T-helper 1 cell treated with Interleukin-12 subunit alpha and Interleukin-12 subunit beta and Interleukin-4 antibody, amounts not matched to agents 30 μg/mL and 1 μg/mL, for 36 hours (primary cell): ENCODE results near the gene TSPAN33.

Experiments
- H3K27ac Mint-ChIP-seq: one replicate; pipeline ENCODE4 v1.8.0; 2021; ENCODE audit warnings: mild to moderate bottlenecking, mixed read lengths
- H3K27me3 Mint-ChIP-seq: one replicate; pipeline ENCODE4 v1.8.0; 2021; ENCODE audit warnings: low read depth, mixed read lengths
- H3K36me3 Mint-ChIP-seq: one replicate; pipeline ENCODE4 v1.8.0; 2021; ENCODE audit warnings: low read depth, mixed read lengths
- H3K4me1 Mint-ChIP-seq: one replicate; pipeline ENCODE4 v1.8.0; 2021; ENCODE audit warnings: low read depth, mixed read lengths
- H3K4me3 Mint-ChIP-seq: one replicate; pipeline ENCODE4 v1.8.0; 2021; ENCODE audit warnings: mild to moderate bottlenecking, moderate library complexity, mixed read lengths
- H3K9me3 Mint-ChIP-seq: one replicate; pipeline ENCODE4 v1.8.0; 2021; ENCODE audit warnings: mixed read lengths

The TSPAN33 gene

GRCh38 chr7:129122078-129122750, 22.3 kb upstream of the TSPAN33 start:
- peak overlapping the region; percentile 31 for H3K4me3 Mint-ChIP-seq
- peaks cover 22% of the 10 kb centered on the region for H3K9me3 Mint-ChIP-seq
- peaks cover 25% of the 10 kb centered on the region for H3K4me1 Mint-ChIP-seq
- H3K27me3 Mint-ChIP-seq, result peaks cover 8% of the 10 kb centered on the region
- H3K36me3 Mint-ChIP-seq, result peaks cover 11% of the 10 kb centered on the region
- H3K27ac Mint-ChIP-seq, result peak overlapping the region; percentile 78

- peaks cover 11% of the 10 kb centered on the region for H3K36me3 Mint-ChIP-seq
- H3K4me1 Mint-ChIP-seq, result peaks cover 25% of the 10 kb centered on the region
- H3K9me3 Mint-ChIP-seq, result peaks cover 22% of the 10 kb centered on the region
- H3K27me3 Mint-ChIP-seq, result peaks cover 8% of the 10 kb centered on the region
- peak overlapping the region; percentile 31 for H3K4me3 Mint-ChIP-seq
- H3K27ac Mint-ChIP-seq, result peak overlapping the region; percentile 78
Observed at GRCh38 chr7:129122751-129123509, 21.6 kb upstream of the TSPAN33 start.

GRCh38 chr7:129123510-129123857, 21.0 kb upstream of the TSPAN33 start:
- Mint-ChIP-seq H3K4me1 (peaks cover 25% of the 10 kb centered on the region), H3K27ac (peak overlapping the region; percentile 78), H3K27me3 (peaks cover 8% of the 10 kb centered on the region), H3K36me3 (peaks cover 11% of the 10 kb centered on the region), H3K9me3 (peaks cover 22% of the 10 kb centered on the region), H3K4me3 (no peak overlapping the region)

GRCh38 chr7:129126314-129126713, 18.2 kb upstream of the TSPAN33 start:
- Mint-ChIP-seq H3K27me3 (peaks cover 3% of the 10 kb centered on the region), H3K4me1 (peaks cover 25% of the 10 kb centered on the region), H3K4me3 (no peak overlapping the region), H3K9me3 (peaks cover 7% of the 10 kb centered on the region), H3K27ac (no peak overlapping the region), H3K36me3 (peaks cover 1% of the 10 kb centered on the region)

DNA sequence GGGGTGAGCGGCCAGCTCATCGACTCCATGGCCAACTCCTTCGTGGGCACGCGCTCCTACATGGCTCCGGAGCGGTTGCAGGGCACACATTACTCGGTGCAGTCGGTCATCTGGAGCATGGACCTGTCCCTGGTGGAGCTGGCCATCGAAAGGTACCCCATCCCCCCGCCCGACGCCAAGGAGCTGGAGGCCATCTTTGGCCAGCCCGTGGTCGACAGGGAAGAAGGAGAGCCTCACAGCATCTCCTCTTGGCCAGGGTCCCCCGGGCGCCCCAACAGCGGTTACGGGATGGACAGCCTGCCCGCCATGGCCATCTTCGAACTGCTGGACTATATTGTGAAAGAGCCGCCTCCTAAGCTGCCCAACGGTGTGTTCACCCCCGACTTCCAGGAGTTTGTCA, 17.4 kb upstream of the TSPAN33 start:
- H3K36me3 Mint-ChIP-seq, result no peaks in the 10 kb centered on the region
- H3K27me3 Mint-ChIP-seq, result peaks cover 3% of the 10 kb centered on the region
- peaks cover 21% of the 10 kb centered on the region for H3K4me1 Mint-ChIP-seq
- no peak overlapping the region for H3K4me3 Mint-ChIP-seq
- no peaks in the 10 kb centered on the region for H3K9me3 Mint-ChIP-seq
- no peak overlapping the region for H3K27ac Mint-ChIP-seq

DNA sequence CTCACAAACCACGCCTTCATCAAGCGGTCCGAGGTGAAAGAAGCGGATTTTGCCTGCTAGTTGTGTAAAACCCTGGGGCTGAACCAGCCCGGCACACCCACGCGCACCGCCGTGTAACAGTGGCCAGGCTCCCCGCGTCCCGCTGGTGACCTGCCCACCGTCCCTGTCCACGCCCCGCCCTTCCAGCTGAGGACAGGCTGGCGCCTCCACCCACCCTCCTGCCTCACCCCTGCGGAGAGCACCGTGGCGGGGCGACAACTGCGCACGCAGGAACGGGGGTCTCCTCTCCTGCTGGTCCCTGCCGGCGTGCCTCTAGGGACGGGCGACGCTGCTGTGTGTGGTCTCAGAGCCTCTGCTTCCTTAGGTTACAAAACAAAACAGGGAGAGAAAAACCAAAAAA, 16.9 kb upstream of the TSPAN33 start:
- no peak overlapping the region for H3K27ac Mint-ChIP-seq
- H3K4me1 Mint-ChIP-seq, result peaks cover 16% of the 10 kb centered on the region
- no peak overlapping the region for H3K4me3 Mint-ChIP-seq
- H3K9me3 Mint-ChIP-seq, result no peaks in the 10 kb centered on the region
- no peaks in the 10 kb centered on the region for H3K36me3 Mint-ChIP-seq
- peaks cover 3% of the 10 kb centered on the region for H3K27me3 Mint-ChIP-seq

GRCh38 chr7:129134356-129134987, 10.0 kb upstream of the TSPAN33 start:
- no peak overlapping the region for H3K4me3 Mint-ChIP-seq
- peaks cover 3% of the 10 kb centered on the region for H3K27me3 Mint-ChIP-seq
- H3K9me3 Mint-ChIP-seq, result no peaks in the 10 kb centered on the region
- peaks cover 2% of the 10 kb centered on the region for H3K36me3 Mint-ChIP-seq
- peaks cover 17% of the 10 kb centered on the region for H3K4me1 Mint-ChIP-seq
- H3K27ac Mint-ChIP-seq, result peak overlapping the region; percentile 21

DNA sequence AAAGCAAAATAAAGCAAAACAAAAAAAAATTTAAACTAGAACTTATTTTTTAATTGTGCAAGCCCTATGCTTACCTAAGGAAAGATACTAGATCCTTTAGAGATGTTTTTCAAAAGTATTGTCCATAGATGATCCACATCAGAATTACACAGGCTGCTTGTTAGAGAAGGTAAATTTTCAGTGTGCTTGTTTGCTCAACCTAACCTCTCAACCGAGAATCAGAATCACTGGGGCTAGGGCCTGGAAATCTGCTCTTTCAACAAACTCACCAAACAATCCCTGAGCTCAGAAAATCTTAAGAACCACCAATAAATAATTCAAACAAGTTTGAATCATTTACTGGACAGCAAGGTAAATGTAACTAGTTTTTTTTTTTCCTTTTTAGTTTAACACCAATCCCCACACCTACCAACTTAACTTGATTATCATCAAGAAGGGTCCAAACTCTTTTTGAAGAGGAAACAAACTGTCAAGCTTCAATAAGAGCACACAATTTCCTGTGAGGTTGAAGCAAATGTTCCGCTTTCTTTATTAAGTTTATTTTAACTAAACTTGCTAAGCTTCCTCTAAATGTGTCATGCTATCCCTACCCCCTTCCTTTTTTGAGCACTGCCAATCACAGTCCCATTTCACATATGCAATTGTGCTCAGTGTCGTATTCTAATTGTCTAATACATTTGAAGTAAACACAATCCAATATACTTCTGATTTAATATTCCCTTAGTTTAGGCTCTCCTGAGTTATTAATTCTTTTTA, 7.4 kb upstream of the TSPAN33 start:
- H3K36me3 Mint-ChIP-seq, result peaks cover 2% of the 10 kb centered on the region
- H3K4me1 Mint-ChIP-seq, result peaks cover 17% of the 10 kb centered on the region
- H3K9me3 Mint-ChIP-seq, result no peaks in the 10 kb centered on the region
- H3K4me3 Mint-ChIP-seq, result no peak overlapping the region
- H3K27ac Mint-ChIP-seq, result peak overlapping the region; percentile 36
- peaks cover 10% of the 10 kb centered on the region for H3K27me3 Mint-ChIP-seq

GRCh38 chr7:129143724-129144094, 798 bp upstream of the TSPAN33 start:
- Mint-ChIP-seq H3K27ac (no peak overlapping the region), H3K4me3 (peak overlapping the region; percentile 93), H3K4me1 (peaks cover 17% of the 10 kb centered on the region), H3K9me3 (no peaks in the 10 kb centered on the region), H3K27me3 (peaks cover 44% of the 10 kb centered on the region), H3K36me3 (no peaks in the 10 kb centered on the region)

DNA sequence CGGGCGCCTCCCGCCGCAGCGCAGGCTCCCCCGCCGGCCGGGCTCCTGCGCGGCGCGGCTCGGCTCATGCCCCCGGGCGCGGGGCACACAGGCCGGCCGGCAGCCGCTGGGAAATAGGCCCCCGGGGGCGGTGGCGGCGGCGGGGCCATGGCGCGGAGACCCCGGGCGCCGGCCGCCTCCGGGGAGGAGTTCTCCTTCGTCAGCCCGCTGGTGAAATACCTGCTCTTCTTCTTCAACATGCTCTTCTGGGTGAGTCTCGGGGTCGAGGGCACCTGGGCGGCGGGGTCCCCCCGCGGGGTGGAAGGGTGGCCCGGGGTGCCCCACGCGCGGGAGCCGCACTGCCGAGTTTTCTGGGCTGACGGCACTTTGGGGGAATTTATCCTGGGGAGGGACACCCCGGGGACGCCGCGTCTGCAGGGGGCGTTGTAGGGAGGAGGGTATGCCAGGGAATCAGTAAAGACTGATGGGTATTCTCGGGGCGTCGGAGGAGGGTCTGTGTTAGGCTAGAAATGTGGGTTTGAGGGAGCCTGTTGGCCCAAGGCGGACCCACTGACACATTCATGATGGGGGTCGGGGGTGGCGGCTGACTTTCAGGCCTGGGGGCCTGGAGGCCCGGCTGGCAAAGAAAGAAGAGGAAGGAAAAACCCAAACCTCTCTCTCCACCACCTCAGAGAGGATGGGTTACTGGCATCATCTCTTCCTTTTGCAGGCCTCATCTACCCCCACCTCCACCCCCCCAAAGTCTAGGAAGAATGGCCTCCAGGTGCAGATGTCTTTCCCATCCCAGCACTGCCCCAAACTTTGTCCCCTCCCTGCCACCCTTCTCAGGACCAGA, 544 bp downstream of the TSPAN33 start:
- H3K9me3 Mint-ChIP-seq, result no peaks in the 10 kb centered on the region
- peaks cover 17% of the 10 kb centered on the region for H3K4me1 Mint-ChIP-seq
- peaks cover 44% of the 10 kb centered on the region for H3K27me3 Mint-ChIP-seq
- no peaks in the 10 kb centered on the region for H3K36me3 Mint-ChIP-seq
- H3K27ac Mint-ChIP-seq, result no peak overlapping the region
- H3K4me3 Mint-ChIP-seq, result peak overlapping the region; percentile 77

DNA sequence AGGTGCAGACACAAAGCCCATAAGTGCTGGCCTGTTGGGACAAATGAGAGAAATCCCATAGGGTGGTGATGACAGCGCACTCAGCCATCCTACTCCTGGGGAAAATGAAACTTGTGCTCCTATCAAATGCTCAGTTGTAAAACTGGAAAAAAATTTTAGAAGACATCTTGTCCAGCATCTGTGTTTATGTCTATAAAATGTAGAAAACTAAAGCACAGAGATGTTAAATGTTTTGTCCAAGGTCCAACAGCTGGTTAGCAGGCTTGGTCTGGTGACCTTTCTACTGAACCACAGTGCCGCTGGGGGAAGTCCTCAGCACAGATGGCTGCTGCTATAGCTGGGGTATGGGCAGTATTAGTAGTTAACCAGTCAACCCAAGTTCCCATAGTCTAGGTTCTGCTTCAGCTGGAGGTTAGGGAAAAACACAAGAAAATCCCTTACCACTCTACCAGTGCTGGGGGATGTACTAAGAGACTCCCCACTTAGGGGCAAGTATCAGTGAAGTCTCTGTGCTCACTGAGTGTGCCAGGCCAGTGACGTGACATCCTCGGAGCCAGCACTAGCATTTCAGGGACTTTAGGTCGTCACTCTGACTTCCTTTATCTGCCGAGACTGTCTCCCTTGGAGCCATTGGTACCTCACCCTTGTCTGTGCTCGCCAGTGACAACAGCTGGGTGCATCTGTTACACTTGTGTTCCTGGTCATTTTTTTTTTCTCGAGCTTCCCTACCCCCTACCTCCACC, 1.9 kb downstream of the TSPAN33 start:
- Mint-ChIP-seq H3K4me1 (peaks cover 17% of the 10 kb centered on the region), H3K27ac (no peak overlapping the region), H3K9me3 (no peaks in the 10 kb centered on the region), H3K36me3 (no peaks in the 10 kb centered on the region), H3K27me3 (peaks cover 43% of the 10 kb centered on the region), H3K4me3 (peak overlapping the region; percentile 77)

DNA sequence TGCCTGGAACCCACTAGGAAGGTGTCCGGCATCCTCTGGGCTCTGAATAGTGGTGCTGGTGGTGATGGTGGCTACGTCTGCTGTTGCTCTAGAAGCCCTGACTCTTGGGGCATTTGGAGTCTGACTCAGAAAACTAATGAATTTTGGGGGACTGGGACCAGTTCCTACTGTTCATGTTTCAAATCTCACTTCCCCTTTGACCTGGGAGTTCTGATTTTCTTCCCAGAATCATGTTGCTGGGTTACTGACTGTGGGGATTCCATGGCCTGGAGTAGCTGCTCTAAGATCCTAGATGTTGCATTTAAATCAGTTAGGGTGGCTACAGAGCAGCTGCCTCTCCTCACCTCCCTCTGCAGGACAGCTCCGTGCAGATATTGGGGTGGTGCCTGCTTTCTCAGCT, 3.2 kb downstream of the TSPAN33 start:
- H3K9me3 Mint-ChIP-seq, result no peaks in the 10 kb centered on the region
- H3K4me3 Mint-ChIP-seq, result no peak overlapping the region
- peaks cover 17% of the 10 kb centered on the region for H3K4me1 Mint-ChIP-seq
- H3K27ac Mint-ChIP-seq, result no peak overlapping the region
- no peaks in the 10 kb centered on the region for H3K36me3 Mint-ChIP-seq
- peaks cover 31% of the 10 kb centered on the region for H3K27me3 Mint-ChIP-seq

DNA sequence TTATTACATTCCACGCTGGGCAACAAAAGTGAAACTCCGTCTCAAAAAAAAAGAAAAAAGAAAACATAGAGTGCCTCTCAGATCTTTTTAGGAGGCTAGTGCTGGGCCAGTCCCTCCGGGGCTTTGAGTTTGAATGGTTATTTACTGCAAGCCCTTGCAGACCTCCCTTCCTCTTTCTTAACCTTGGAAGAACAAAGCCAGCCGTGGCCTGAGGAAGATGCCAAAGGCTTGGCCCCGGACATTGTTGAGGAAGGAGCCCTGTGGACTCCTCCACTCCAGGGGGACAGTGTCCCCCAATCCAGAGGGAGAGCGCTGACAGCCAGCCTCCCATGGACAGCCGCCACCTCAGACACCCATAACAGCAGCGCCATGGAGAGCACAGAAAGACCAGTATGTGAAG, 5.0 kb downstream of the TSPAN33 start:
- Mint-ChIP-seq H3K4me1 (peaks cover 8% of the 10 kb centered on the region), H3K36me3 (no peaks in the 10 kb centered on the region), H3K4me3 (no peak overlapping the region), H3K27me3 (peaks cover 14% of the 10 kb centered on the region), H3K9me3 (no peaks in the 10 kb centered on the region), H3K27ac (no peak overlapping the region)
